Activated T-helper 2 cell treated with anti-CD3 and anti-CD28 coated beads, Interferon-gamma antibody, Interleukin-2, Interleukin-4, amounts not matched to agents 10 μg/mL and 5 μg/mL and 100 μg/mL, durations not matched to agents 14 hours and 24 hours and 36 hours (primary cell): ENCODE data around the gene ARMH4. TPM values are rescaled to one million over a fixed set of nuclear protein-coding genes. Genes with fewer than 3 reads are reported as not detected.

Experiments
- DNase-seq: peaks from one replicate; pipeline ENCODE4 v3.0.0; 2021; ENCODE audit warnings: low spot score
- H3K27ac Mint-ChIP-seq: one replicate; pipeline ENCODE4 v1.8.0; 2021; ENCODE audit warnings: mixed read lengths
- H3K27me3 Mint-ChIP-seq: one replicate; pipeline ENCODE4 v1.8.0; 2021; ENCODE audit warnings: low read depth, mixed read lengths
- H3K36me3 Mint-ChIP-seq: one replicate; pipeline ENCODE4 v1.8.0; 2021; ENCODE audit warnings: low read depth, mixed read lengths
- H3K4me1 Mint-ChIP-seq: one replicate; pipeline ENCODE4 v1.8.0; 2021; ENCODE audit warnings: low read depth, mixed read lengths
- H3K4me3 Mint-ChIP-seq: one replicate; pipeline ENCODE4 v1.8.0; 2021; ENCODE audit warnings: low read depth, mild to moderate bottlenecking, moderate library complexity, mixed read lengths
- H3K9me3 Mint-ChIP-seq: one replicate; pipeline ENCODE4 v1.8.0; 2021; ENCODE audit warnings: mixed read lengths
- intact Hi-C: fragments of 100-400 bp; cut with micrococcal nuclease; formaldehyde crosslinking; loops from one replicate; pipeline ENCODE4 v1.15.1; 2023
- total RNA-seq: library from RNA; stranded (reverse); gene quantifications from 2 replicates; pipeline ENCODE4 v1.2.3, GENCODE V29; 2022

ARMH4 gene
- total RNA-seq, 1 donor from 2014 or later = 0.18 TPM

- Mint-ChIP-seq H3K27ac (no peak overlapping the region), H3K4me1 (no peaks in the 10 kb centered on the region), H3K36me3 (no peaks in the 10 kb centered on the region), H3K4me3 (no peak overlapping the region), H3K27me3 (peaks cover 22% of the 10 kb centered on the region), H3K9me3 (no peaks in the 10 kb centered on the region)
- intact Hi-C loops = loop anchor here (10.0 kb wide), 2 partner anchors 138 to 258 kb away; partner anchors contain the start of gene PSMA3
- no peak for DNase-seq
Measured at GRCh38 chr14:58107041-58107440, 45.0 kb downstream of the ARMH4 start.

GRCh38 chr14:58106446-58106845 is 45.6 kb downstream of the ARMH4 start:
- Mint-ChIP-seq H3K36me3 (no peaks in the 10 kb centered on the region), H3K4me1 (no peaks in the 10 kb centered on the region), H3K9me3 (no peaks in the 10 kb centered on the region), H3K4me3 (no peak overlapping the region), H3K27ac (no peak overlapping the region), H3K27me3 (peaks cover 20% of the 10 kb centered on the region)
- intact Hi-C loops = loop anchor here (10.0 kb wide), 2 partner anchors 138 to 258 kb away; partner anchors contain the start of gene PSMA3
- no peak for DNase-seq

- Mint-ChIP-seq H3K4me1 (no peaks in the 10 kb centered on the region), H3K27ac (no peak overlapping the region), H3K9me3 (no peaks in the 10 kb centered on the region), H3K27me3 (peaks cover 19% of the 10 kb centered on the region), H3K36me3 (no peaks in the 10 kb centered on the region), H3K4me3 (no peak overlapping the region)
- DNase-seq = no peak
- intact Hi-C loops = loop anchor here (10.0 kb wide), 2 partner anchors 140 to 260 kb away; partner anchors contain the start of gene PSMA3
Measured at GRCh38 chr14:58104808-58105207, 47.2 kb downstream of the ARMH4 start.

- no peak for DNase-seq
- Mint-ChIP-seq H3K4me1 (no peaks in the 10 kb centered on the region), H3K27me3 (peaks cover 10% of the 10 kb centered on the region), H3K27ac (no peak overlapping the region), H3K9me3 (no peaks in the 10 kb centered on the region), H3K36me3 (no peaks in the 10 kb centered on the region), H3K4me3 (no peak overlapping the region)
- intact Hi-C loops = loop anchor here (10.0 kb wide), 2 partner anchors 144 to 264 kb away; partner anchors contain the start of gene PSMA3
Measured at GRCh38 chr14:58100735-58101368, 51.2 kb downstream of the ARMH4 start.

- Mint-ChIP-seq H3K4me1 (no peaks in the 10 kb centered on the region), H3K36me3 (no peaks in the 10 kb centered on the region), H3K4me3 (no peak overlapping the region), H3K27ac (no peak overlapping the region), H3K9me3 (no peaks in the 10 kb centered on the region), H3K27me3 (peaks cover 2% of the 10 kb centered on the region)
- no peak for DNase-seq
- intact Hi-C loops = loop anchor here (10.0 kb wide), 2 partner anchors 145 to 265 kb away; partner anchors contain the start of gene PSMA3
Measured at GRCh38 chr14:58099682-58100081, 52.3 kb downstream of the ARMH4 start.

GRCh38 chr14:58098507-58098906 is 53.5 kb downstream of the ARMH4 start:
- intact Hi-C loops = no loop called here
- Mint-ChIP-seq H3K27me3 (no peaks in the 10 kb centered on the region), H3K36me3 (no peaks in the 10 kb centered on the region), H3K4me3 (no peak overlapping the region), H3K4me1 (no peaks in the 10 kb centered on the region), H3K27ac (no peak overlapping the region), H3K9me3 (no peaks in the 10 kb centered on the region)
- no peak for DNase-seq

GRCh38 chr14:58096731-58097130 is 55.3 kb downstream of the ARMH4 start:
- no peaks in the 10 kb centered on the region for H3K4me1 Mint-ChIP-seq
- intact Hi-C loops = no loop called here
- H3K4me3 Mint-ChIP-seq = no peak overlapping the region
- no peaks in the 10 kb centered on the region for H3K36me3 Mint-ChIP-seq
- H3K27ac Mint-ChIP-seq = no peak overlapping the region
- H3K27me3 Mint-ChIP-seq = peaks cover 1% of the 10 kb centered on the region
- no peaks in the 10 kb centered on the region for H3K9me3 Mint-ChIP-seq
- no peak for DNase-seq

GRCh38 chr14:58091883-58092630 is 60.0 kb downstream of the ARMH4 start:
- Mint-ChIP-seq H3K4me3 (no peak overlapping the region), H3K36me3 (no peaks in the 10 kb centered on the region), H3K27ac (no peak overlapping the region), H3K9me3 (no peaks in the 10 kb centered on the region), H3K4me1 (no peaks in the 10 kb centered on the region), H3K27me3 (peaks cover 4% of the 10 kb centered on the region)
- intact Hi-C loops = no loop called here
- DNase-seq = no peak

- no peak overlapping the region for H3K27ac Mint-ChIP-seq
- no peak for DNase-seq
- no peaks in the 10 kb centered on the region for H3K9me3 Mint-ChIP-seq
- H3K4me3 Mint-ChIP-seq = no peak overlapping the region
- no peaks in the 10 kb centered on the region for H3K36me3 Mint-ChIP-seq
- intact Hi-C loops = no loop called here
- H3K27me3 Mint-ChIP-seq = peaks cover 12% of the 10 kb centered on the region
- H3K4me1 Mint-ChIP-seq = no peaks in the 10 kb centered on the region
Measured at GRCh38 chr14:58089612-58090011, 62.4 kb downstream of the ARMH4 start.

- no peak overlapping the region for H3K27ac Mint-ChIP-seq
- intact Hi-C loops = no loop called here
- peaks cover 15% of the 10 kb centered on the region for H3K27me3 Mint-ChIP-seq
- no peaks in the 10 kb centered on the region for H3K36me3 Mint-ChIP-seq
- H3K4me1 Mint-ChIP-seq = no peaks in the 10 kb centered on the region
- DNase-seq = no peak
- no peak overlapping the region for H3K4me3 Mint-ChIP-seq
- H3K9me3 Mint-ChIP-seq = no peaks in the 10 kb centered on the region
Measured at GRCh38 chr14:58088961-58089360, 63.1 kb downstream of the ARMH4 start.

GRCh38 chr14:58085877-58086276 is 66.1 kb downstream of the ARMH4 start:
- Mint-ChIP-seq H3K27me3 (peaks cover 16% of the 10 kb centered on the region), H3K9me3 (no peaks in the 10 kb centered on the region), H3K27ac (no peak overlapping the region), H3K36me3 (no peaks in the 10 kb centered on the region), H3K4me1 (peaks cover 4% of the 10 kb centered on the region), H3K4me3 (no peak overlapping the region)
- no peak for DNase-seq
- intact Hi-C loops = no loop called here

GRCh38 chr14:58082491-58083098 is 69.4 kb downstream of the ARMH4 start:
- Mint-ChIP-seq H3K27ac (no peak overlapping the region), H3K27me3 (peaks cover 16% of the 10 kb centered on the region), H3K4me3 (no peak overlapping the region), H3K4me1 (peaks cover 4% of the 10 kb centered on the region), H3K9me3 (no peaks in the 10 kb centered on the region), H3K36me3 (no peaks in the 10 kb centered on the region)
- intact Hi-C loops = no loop called here
- no peak for DNase-seq

- no peaks in the 10 kb centered on the region for H3K9me3 Mint-ChIP-seq
- no peak for DNase-seq
- peaks cover 4% of the 10 kb centered on the region for H3K4me1 Mint-ChIP-seq
- no peak overlapping the region for H3K27ac Mint-ChIP-seq
- no peak overlapping the region for H3K4me3 Mint-ChIP-seq
- peaks cover 13% of the 10 kb centered on the region for H3K27me3 Mint-ChIP-seq
- intact Hi-C loops = no loop called here
- H3K36me3 Mint-ChIP-seq = no peaks in the 10 kb centered on the region
Measured at GRCh38 chr14:58082011-58082410, 70.0 kb downstream of the ARMH4 start.
